K562 (cell line): ENCODE measurements around the gene TADA1. TPM values are rescaled to one million over a fixed set of nuclear protein-coding genes. Genes with fewer than 3 reads are reported as not detected.

Experiments used
- BHLHE40 ChIP-seq: IDR thresholded peaks from 2 replicates; pipeline ENCODE4 v1.6.1; 2011; ENCODE audit warnings: low read length, improper control_type of control experiment
- CHD4 ChIP-seq: fragments of 200-600 bp; sonication (generic); IDR thresholded peaks from 3 replicates; pipeline ENCODE4 v1.6.1; 2012; ENCODE audit warnings: low read depth, mild to moderate bottlenecking, mixed read lengths, low read length, inconsistent platforms; ENCODE audit not compliant: insufficient read depth, insufficient replicate concordance, poor library complexity, severe bottlenecking
- FUS ChIP-seq: fragments of 200-400 bp; formaldehyde crosslinking; optimal IDR thresholded peaks from 2 replicates; pipeline ENCODE3; 2017; ENCODE audit warnings: low read depth, low read length
- HNRNPUL1 ChIP-seq: fragments of 200-400 bp; formaldehyde crosslinking; IDR thresholded peaks from 2 replicates; pipeline ENCODE4 v1.6.1; 2017; ENCODE audit warnings: low read length
- ID3 ChIP-seq, 2 experiments: fragments of 250-450 bp in 1 of 2; fragments of 450-650 bp in 1 of 2; sonication (Bioruptor Pico) in 1 of 2; IDR thresholded peaks; 2 replicates each; pipeline versions ENCODE4 v1.6.1 to v1.8.0; 2016 to 2021; ENCODE audit warnings: mild to moderate bottlenecking in 2 of 2, moderate library complexity in 2 of 2, missing compliant biosample characterization in 1 of 2, missing genetic modification characterization in 1 of 2
- JUND ChIP-seq, 2 experiments: IDR thresholded peaks; 2 replicates in 1 of 2; 3 replicates in 1 of 2; pipeline ENCODE4 v1.6.1; 2011; ENCODE audit warnings: borderline replicate concordance in 2 of 2, low read depth in 2 of 2, low read length in 2 of 2, improper control_type of control experiment in 1 of 2, missing biosample characterization in 1 of 2, missing genetic modification characterization in 1 of 2, missing genetic modification reagents in 1 of 2
- THAP7 ChIP-seq: fragments of 250-450 bp; sonication (Bioruptor Pico); IDR thresholded peaks from 2 replicates; pipeline ENCODE4 v1.5.0; 2021
- TSHZ1 ChIP-seq: fragments of 250-450 bp; sonication (Bioruptor Pico); IDR thresholded peaks from 2 replicates; pipeline ENCODE4 v1.4.0; 2020; ENCODE audit warnings: mild to moderate bottlenecking, moderate library complexity
- ZBTB11 ChIP-seq, 3 experiments: fragments of 200-800 bp in 1 of 3; fragments of 250-450 bp in 1 of 3; fragments of 450-650 bp in 1 of 3; sonication (Bioruptor Pico) in 1 of 3; sonication (Bioruptor generic) in 1 of 3; formaldehyde crosslinking in 1 of 3; IDR thresholded peaks; 2 replicates each; pipeline versions ENCODE4 v1.6.1 to v1.8.0; 2016 to 2022; ENCODE audit warnings: mild to moderate bottlenecking in 2 of 3, missing genetic modification characterization in 2 of 3, missing compliant biosample characterization in 1 of 3, moderate library complexity in 1 of 3
- ZNF174 ChIP-seq: fragments of 250-450 bp; sonication (Bioruptor Pico); IDR thresholded peaks from 2 replicates; pipeline ENCODE4 v1.4.0; 2020; ENCODE audit warnings: mild to moderate bottlenecking
- ZNF212 ChIP-seq: fragments of 450-650 bp; formaldehyde crosslinking; IDR thresholded peaks from 2 replicates; pipeline ENCODE4 v1.4.0; 2020; ENCODE audit warnings: mild to moderate bottlenecking
- ZNF57 ChIP-seq: fragments of 450-650 bp; formaldehyde crosslinking; IDR thresholded peaks from 2 replicates; pipeline ENCODE4 v1.4.0; 2020; ENCODE audit warnings: mild to moderate bottlenecking, moderate library complexity
- ZNF830 ChIP-seq: fragments of 250-450 bp; sonication (Bioruptor Pico); IDR thresholded peaks from 2 replicates; pipeline ENCODE4 v1.5.0; 2021; ENCODE audit warnings: mild to moderate bottlenecking
- polyA plus RNA-seq, 8 experiments: library from polyadenylated mRNA; depleted of rRNA in 4 of 8; stranded (reverse) in 5 of 8; unstranded in 3 of 8; fragments of >200 nt; fragmentation: Nextera tagmentation in 2 of 8; fragmentation: Illumina TruSeq in 1 of 8; extraction: Ambion mirVana in 2 of 8; extraction: Trizol in 1 of 8; gene quantifications; 2 replicates each; pipeline versions ENCODE4 v1.2.1 to v1.2.3, GENCODE V29; 2011 to 2014; ENCODE audit warnings: inconsistent platforms in 1 of 8, missing spikeins in 1 of 8
- total RNA-seq, 7 experiments: library from RNA; depleted of rRNA in 6 of 7; stranded (reverse); fragments of >200 nt in 6 of 7; fragmentation: Illumina TruSeq in 2 of 7; extraction: Trizol in 2 of 7; gene quantifications; 2 replicates each; pipeline versions ENCODE4 v1.2.1 to v1.2.3, GENCODE V29; 2011 to 2021; ENCODE audit warnings: low replicate concordance in 1 of 7

The TADA1 gene
- total and polyA plus RNA-seq, 9 of the 15 experiments (the other 6 are each of a cell fraction or from before 2014, with no cell fraction given): 15.9 to 76.5 (median 28.7) TPM

- TF ChIP-seq CHD4: no peak
- TF ChIP-seq FUS: no peak
- no peak for TF ChIP-seq ZNF174 (CRISPR knock-in tag)
- no peak for TF ChIP-seq ZNF57 (CRISPR knock-in tag)
- peak; percentile 40; the same call in 1 of the 2 replicates for TF ChIP-seq JUND (IDR thresholded peaks at IDR 0.05; ENCODE audit: borderline replicate concordance, low read depth, low read length)
- no peak; the same call in 2 of the 3 replicates for TF ChIP-seq JUND (tag; IDR thresholded peaks at IDR 0.05; ENCODE audit: borderline replicate concordance, low read depth, low read length)
- 0 out of 2 replicates have a peak, but pooled peaks have one; percentile 7 for TF ChIP-seq THAP7 (CRISPR knock-in tag)
- no peak for TF ChIP-seq TSHZ1 (CRISPR knock-in tag)
- no peak for TF ChIP-seq ZNF212
- no peak for TF ChIP-seq ZBTB11 (CRISPR knock-in tag; IDR thresholded peaks at IDR 0.05)
- no peak for TF ChIP-seq ID3 (CRISPR knock-in tag; IDR thresholded peaks at IDR 0.05)
- no peak for TF ChIP-seq ID3 (tag; IDR thresholded peaks at IDR 0.05)
- no peak for TF ChIP-seq HNRNPUL1
- no peak for TF ChIP-seq BHLHE40
- TF ChIP-seq ZNF830 (CRISPR knock-in tag): 0 out of 2 replicates have a peak, but pooled peaks have one; percentile 35
These were observed 35.5 kb downstream of the TADA1 start (continued) for GRCh38 chr1:166840309-166841274.
